ENCODE measurements around the gene CDC42BPB.
"Not testable (repeated sequence)": the region's sequence is repeated elsewhere in the genome, so short reads cannot be mapped to it uniquely, and the experiment has no call there.

CDC42BPB gene

GRCh38 chr14:102900631-102901571, 156.4 kb downstream of the CDC42BPB start:
- no peak for DNase-seq (ENCODE audit: low read depth)

GRCh38 chr14:102899516-102899900, 157.8 kb downstream of the CDC42BPB start:
- DNase-seq (ENCODE audit: low read depth) = no peak

- no peak for DNase-seq (ENCODE audit: low read depth)
Measured at GRCh38 chr14:102898776-102899515, 158.4 kb downstream of the CDC42BPB start.

- DNase-seq (ENCODE audit: low read depth) = no peak
Measured at GRCh38 chr14:102898298-102898697, 159.1 kb downstream of the CDC42BPB start.

- no peak for DNase-seq (ENCODE audit: low read depth)
Measured at GRCh38 chr14:102897299-102898027, 159.9 kb downstream of the CDC42BPB start.

GRCh38 chr14:102896735-102897134, 160.6 kb downstream of the CDC42BPB start:
- DNase-seq (ENCODE audit: low read depth) = not testable (repeated sequence)

GRCh38 chr14:102893452-102893851, 163.9 kb downstream of the CDC42BPB start:
- DNase-seq (ENCODE audit: low read depth) = no peak

GRCh38 chr14:102892651-102893050, 164.7 kb downstream of the CDC42BPB start:
- no peak for DNase-seq (ENCODE audit: low read depth)

- DNase-seq (ENCODE audit: low read depth) = no peak
Measured at GRCh38 chr14:102891556-102891955, 165.8 kb downstream of the CDC42BPB start.

- DNase-seq (ENCODE audit: low read depth) = no peak
Measured at GRCh38 chr14:102891111-102891510, 166.2 kb downstream of the CDC42BPB start.

- no peak for DNase-seq (ENCODE audit: low read depth)
Measured at GRCh38 chr14:102889615-102890014, 167.7 kb downstream of the CDC42BPB start.

GRCh38 chr14:102888748-102889147, 168.6 kb downstream of the CDC42BPB start:
- no peak for DNase-seq (ENCODE audit: low read depth)

- DNase-seq (ENCODE audit: low read depth) = no peak
Measured at GRCh38 chr14:102885737-102886447, 171.5 kb downstream of the CDC42BPB start.

GRCh38 chr14:102883554-102883953, 173.8 kb downstream of the CDC42BPB start:
- no peak for DNase-seq (ENCODE audit: low read depth)

GRCh38 chr14:102883089-102883541, 174.2 kb downstream of the CDC42BPB start:
- no peak for DNase-seq (ENCODE audit: low read depth)
